Measurements from ENCODE around the gene TMEM88. TPM values are rescaled to one million over a fixed set of nuclear protein-coding genes. Genes with fewer than 3 reads are reported as not detected.

The TMEM88 gene
- total RNA-seq, 1 experiment from 2014 or later, result not detected

DNA sequence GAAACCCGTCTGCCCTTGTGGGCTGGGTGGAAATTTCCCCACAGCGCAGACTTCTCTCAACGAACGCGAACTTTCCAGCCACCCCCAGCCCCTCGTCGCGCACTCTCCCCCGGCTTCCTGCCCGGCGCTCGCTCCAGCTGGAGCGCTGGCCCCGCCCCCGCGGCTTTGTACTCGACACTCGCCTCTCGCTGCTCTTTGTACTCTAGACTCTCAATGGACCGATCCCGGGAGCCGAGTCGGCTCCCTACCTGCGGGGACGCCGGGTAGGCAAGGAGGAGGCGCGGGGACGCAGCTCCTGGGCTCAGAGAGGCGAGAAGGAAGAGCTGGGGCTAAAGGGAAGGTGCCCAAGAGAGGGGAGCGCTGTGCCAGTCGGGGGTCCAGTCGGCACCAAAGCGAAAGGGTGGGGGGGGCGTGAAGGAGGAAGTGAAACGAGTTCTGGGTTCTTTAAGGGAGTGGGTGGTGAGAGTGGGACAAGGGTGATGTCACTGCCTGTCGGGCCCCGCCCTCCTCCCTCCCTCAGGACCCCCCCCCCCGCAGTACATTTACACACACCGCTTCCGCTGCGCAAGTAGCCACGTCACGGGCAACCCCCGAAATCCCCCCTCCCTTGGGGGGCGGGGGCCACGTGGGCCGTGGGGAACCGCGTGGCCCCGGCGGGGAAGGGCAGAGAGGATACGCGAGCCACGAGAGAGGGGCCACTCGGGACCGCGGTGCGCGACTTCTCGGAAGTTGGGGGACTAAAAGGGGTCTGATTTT lies 11.2 kb upstream of the TMEM88 start:
- DNase-seq (ENCODE audit: low spot score), result peak; percentile 66

DNA sequence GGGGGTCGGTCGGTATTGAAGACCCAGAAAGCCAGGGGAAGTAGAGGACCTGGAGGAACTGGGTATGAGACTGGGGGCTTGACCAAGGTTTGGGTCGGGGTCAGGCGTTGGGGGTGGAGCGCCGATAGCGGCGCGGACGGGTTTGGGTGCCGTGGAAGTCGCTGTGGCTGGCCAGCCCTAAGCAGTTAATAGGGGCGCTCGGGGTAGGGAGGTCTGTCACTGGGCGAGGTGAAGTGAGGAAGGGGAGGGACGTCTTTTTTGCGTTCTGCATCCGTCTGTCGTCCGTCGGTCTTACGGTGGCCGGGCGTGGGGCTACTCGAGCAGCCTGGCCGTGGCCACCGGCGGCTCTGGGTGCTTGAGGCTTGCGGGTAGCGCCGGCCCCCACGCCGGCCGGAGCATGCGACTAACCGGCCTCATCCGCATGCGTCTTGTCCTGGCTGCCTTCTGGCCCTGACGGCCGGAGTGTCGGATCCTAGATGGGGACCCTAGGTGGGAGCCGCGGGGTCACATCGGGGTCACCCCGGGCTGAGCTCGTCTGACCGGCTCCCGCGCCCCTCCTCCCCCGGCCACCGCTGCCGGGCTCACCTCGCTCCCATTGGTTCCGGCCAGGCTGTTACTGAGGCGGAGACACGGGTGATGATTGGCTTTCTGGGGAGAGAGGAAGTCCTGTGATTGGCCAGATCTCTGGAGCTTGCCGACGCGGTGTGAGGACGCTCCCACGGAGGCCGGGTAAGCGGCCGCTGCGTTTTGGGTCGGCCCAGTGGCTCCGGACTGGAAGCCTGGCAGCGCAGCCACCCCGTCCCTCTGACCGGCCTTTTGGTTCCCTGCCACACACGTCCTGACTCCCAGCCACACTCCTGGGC lies 10.3 kb upstream of the TMEM88 start:
- DNase-seq (ENCODE audit: low spot score), result peak; percentile 88

DNA sequence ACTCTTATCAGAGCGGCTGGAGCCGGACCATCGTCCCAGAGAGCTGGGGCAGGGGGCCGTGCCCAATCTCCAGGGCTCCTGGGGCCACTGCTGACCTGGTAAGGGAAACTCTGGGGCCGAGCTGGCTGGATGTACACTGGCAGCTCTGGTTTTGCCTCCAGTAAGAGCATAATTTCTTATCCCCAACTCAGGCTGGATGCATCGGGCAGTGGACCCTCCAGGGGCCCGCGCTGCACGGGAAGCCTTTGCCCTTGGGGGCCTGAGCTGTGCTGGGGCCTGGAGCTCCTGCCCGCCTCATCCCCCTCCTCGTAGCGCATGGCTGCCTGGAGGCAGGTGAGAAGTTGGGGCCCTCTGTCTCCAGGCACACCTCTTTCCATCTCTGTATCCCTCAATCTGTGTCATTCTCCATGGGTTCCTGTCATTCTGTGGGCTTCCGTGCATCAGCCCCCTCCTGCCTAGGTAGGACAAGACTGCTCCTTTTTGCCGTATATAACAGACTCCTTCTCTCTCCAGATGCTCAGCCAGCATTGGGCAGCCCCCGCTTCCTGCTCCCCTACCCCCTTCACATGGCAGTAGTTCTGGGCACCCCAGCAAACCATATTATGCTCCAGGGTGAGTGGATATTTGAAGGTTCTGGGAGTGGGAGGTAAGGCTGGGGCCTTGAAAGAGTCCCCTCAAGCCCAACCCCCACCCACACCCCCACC lies 9.4 kb upstream of the TMEM88 start:
- DNase-seq (ENCODE audit: low spot score), result no peak

DNA sequence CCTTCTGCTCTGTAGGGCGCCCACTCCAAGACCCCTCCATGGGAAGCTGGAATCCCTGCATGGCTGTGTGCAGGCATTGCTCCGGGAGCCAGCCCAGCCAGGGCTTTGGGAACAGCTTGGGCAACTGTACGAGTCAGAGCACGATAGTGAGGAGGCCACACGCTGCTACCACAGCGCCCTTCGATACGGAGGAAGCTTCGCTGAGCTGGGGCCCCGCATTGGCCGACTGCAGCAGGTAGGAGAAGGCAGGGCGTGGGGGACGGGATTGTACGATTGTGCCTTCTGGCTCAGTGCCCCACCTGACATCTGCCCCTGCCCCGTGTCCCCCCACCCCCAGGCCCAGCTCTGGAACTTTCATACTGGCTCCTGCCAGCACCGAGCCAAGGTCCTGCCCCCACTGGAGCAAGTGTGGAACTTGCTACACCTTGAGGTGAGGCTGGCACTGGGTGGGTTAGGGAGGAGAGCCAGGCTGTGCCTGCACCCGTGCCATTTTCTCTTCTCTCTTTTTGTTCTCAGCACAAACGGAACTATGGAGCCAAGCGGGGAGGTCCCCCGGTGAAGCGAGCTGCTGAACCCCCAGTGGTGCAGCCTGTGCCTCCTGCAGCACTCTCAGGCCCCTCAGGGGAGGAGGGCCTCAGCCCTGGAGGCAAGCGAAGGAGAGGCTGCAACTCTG lies 8.7 kb upstream of the TMEM88 start:
- no peak for DNase-seq (ENCODE audit: low spot score)

DNA sequence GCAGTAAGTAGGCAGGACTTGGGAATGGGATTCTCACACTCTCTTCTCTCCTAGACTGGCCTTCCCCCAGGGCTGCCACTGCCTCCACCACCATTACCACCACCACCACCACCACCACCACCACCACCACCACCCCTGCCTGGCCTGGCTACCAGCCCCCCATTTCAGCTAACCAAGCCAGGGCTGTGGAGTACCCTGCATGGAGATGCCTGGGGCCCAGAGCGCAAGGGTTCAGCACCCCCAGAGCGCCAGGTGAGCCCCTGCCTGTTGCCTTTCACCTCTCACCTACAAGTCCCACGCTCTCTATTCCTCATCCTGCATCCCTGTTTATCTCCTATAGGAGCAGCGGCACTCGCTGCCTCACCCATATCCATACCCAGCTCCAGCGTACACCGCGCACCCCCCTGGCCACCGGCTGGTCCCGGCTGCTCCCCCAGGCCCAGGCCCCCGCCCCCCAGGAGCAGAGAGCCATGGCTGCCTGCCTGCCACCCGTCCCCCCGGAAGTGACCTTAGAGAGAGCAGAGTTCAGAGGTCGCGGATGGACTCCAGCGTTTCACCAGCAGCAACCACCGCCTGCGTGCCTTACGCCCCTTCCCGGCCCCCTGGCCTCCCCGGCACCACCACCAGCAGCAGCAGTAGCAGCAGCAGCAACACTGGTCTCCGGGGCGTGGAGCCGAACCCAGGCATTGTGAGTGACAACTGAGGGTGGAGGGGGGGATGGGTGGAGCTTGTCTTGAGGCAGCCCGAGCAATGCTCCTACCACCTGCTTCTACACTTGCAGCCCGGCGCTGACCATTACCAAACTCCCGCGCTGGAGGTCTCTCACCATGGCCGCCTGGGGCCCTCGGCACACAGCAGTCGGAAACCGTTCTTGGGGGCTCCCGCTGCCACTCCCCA lies 7.9 kb upstream of the TMEM88 start:
- no peak for DNase-seq (ENCODE audit: low spot score)

DNA sequence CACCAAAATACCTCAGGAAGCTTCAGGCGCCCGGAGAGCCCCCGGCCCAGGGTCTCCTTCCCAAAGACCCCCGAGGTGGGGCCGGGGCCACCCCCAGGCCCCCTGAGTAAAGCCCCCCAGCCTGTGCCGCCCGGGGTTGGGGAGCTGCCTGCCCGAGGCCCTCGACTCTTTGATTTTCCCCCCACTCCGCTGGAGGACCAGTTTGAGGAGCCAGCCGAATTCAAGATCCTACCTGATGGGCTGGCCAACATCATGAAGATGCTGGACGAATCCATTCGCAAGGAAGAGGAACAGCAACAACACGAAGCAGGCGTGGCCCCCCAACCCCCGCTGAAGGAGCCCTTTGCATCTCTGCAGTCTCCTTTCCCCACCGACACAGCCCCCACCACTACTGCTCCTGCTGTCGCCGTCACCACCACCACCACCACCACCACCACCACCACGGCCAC lies 6.7 kb upstream of the TMEM88 start:
- DNase-seq (ENCODE audit: low spot score), result no peak

DNA sequence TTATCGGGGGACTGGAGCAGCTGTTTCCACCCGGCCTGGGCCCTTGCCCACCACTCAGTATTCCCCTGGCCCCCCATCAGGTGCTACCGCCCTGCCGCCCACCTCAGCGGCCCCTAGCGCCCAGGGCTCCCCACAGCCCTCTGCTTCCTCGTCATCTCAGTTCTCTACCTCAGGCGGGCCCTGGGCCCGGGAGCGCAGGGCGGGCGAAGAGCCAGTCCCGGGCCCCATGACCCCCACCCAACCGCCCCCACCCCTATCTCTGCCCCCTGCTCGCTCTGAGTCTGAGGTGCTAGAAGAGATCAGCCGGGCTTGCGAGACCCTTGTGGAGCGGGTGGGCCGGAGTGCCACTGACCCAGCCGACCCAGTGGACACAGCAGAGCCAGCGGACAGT lies 6.1 kb upstream of the TMEM88 start:
- no peak for DNase-seq (ENCODE audit: low spot score)

DNA sequence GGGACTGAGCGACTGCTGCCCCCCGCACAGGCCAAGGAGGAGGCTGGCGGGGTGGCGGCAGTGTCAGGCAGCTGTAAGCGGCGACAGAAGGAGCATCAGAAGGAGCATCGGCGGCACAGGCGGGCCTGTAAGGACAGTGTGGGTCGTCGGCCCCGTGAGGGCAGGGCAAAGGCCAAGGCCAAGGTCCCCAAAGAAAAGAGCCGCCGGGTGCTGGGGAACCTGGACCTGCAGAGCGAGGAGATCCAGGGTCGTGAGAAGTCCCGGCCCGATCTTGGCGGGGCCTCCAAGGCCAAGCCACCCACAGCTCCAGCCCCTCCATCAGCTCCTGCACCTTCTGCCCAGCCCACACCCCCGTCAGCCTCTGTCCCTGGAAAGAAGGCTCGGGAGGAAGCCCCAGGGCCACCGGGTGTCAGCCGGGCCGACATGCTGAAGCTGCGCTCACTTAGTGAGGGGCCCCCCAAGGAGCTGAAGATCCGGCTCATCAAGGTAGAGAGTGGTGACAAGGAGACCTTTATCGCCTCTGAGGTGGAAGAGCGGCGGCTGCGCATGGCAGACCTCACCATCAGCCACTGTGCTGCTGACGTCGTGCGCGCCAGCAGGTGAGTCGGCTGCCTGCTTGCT lies 5.6 kb upstream of the TMEM88 start:
- no peak for DNase-seq (ENCODE audit: low spot score)

DNA sequence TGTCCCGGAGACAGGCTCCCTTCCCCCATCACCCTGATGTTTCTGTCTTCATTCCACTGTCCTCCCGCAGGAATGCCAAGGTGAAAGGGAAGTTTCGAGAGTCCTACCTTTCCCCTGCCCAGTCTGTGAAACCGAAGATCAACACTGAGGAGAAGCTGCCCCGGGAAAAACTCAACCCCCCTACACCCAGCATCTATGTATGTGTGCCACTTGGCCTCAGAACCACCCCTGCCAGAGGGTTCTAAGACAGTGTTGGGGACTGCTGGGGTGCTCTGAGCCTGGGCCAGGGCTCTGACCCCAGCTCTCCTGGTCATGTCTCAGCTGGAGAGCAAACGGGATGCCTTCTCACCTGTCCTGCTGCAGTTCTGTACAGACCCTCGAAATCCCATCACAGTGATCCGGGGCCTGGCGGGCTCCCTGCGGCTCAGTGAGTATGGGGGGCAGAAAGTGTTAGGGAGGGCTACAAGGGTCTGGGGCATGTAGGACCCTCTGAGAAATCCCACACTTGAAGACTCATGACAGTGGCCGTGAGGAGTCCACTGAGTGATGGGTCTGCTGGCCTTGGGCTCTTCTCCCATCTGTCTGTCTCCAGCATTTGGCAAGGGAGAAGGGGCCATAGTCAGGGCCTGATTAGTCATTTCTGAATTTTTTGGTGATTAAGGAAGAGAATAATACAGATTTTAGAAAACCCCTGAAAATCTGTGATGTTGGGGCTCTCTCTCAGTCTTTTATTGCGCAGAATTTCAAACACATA lies 4.9 kb upstream of the TMEM88 start:
- no peak for DNase-seq (ENCODE audit: low spot score)

DNA sequence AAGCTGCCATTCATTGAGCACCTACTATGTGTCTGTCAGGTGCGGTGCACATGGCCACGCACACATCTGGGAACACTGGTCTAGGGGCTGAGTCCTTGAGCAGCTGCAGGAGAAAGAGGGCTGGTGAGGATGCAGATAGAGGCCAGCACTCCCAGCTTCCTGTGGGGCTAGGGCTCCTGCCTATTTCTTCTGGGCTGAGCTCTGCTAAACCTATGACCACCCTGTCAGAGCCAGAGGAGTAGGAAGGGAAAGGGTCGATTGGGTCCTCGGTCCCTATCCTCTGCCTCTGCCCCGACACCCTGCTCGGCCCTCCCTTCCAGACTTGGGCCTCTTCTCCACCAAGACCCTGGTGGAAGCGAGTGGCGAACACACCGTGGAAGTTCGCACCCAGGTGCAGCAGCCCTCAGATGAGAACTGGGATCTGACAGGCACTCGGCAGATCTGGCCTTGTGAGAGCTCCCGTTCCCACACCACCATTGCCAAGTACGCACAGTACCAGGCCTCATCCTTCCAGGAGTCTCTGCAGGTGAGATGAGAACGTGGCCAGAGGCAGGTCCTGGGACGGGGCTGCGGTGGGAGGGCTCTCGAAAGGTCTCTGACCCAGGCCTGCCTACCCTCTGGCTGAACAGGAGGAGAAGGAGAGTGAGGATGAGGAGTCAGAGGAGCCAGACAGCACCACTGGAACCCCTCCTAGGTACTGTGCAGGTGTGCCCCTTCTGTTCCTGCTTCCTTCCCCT lies 4.0 kb upstream of the TMEM88 start:
- no peak for DNase-seq (ENCODE audit: low spot score)

DNA sequence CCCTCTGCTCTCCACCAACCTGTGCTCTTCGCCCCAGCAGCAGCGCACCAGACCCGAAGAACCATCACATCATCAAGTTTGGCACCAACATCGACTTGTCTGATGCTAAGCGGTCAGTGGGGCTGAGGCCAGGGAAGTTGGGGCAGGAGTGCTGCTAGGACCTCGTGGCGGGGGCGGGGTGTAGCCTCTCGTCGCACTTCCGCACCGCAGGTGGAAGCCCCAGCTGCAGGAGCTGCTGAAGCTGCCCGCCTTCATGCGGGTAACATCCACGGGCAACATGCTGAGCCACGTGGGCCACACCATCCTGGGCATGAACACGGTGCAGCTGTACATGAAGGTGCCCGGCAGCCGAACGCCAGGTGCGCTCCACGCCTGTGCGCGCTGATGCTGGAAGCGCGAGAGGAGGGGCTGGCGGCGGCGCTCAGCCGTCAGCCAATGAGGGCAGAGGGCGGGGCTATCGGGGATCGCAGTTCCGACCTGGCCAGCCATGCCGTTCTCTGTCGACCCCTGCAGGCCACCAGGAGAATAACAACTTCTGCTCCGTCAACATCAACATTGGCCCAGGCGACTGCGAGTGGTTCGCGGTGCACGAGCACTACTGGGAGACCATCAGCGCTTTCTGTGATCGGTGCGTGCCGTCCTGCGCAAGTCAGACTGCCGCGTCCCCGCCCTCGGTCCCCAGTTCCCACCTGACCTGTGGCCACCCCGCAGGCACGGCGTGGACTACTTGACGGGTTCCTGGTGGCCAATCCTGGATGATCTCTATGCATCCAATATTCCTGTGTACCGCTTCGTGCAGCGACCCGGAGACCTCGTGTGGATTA lies 3.2 kb upstream of the TMEM88 start:
- DNase-seq (ENCODE audit: low spot score), result no peak

DNA sequence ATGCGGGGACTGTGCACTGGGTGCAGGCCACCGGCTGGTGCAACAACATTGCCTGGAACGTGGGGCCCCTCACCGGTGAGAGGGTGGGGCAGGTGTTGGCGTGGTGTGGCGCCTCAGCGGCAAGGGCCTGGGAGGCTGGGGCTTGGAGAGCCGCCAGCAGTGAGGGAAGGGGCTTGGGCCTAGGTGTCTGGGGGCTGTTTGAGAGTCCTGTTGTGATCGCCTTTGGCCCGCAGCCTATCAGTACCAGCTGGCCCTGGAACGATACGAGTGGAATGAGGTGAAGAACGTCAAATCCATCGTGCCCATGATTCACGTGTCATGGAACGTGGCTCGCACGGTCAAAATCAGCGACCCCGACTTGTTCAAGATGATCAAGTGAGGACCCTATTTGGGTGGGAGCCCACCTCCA lies 2.6 kb upstream of the TMEM88 start:
- no peak for DNase-seq (ENCODE audit: low spot score)

DNA sequence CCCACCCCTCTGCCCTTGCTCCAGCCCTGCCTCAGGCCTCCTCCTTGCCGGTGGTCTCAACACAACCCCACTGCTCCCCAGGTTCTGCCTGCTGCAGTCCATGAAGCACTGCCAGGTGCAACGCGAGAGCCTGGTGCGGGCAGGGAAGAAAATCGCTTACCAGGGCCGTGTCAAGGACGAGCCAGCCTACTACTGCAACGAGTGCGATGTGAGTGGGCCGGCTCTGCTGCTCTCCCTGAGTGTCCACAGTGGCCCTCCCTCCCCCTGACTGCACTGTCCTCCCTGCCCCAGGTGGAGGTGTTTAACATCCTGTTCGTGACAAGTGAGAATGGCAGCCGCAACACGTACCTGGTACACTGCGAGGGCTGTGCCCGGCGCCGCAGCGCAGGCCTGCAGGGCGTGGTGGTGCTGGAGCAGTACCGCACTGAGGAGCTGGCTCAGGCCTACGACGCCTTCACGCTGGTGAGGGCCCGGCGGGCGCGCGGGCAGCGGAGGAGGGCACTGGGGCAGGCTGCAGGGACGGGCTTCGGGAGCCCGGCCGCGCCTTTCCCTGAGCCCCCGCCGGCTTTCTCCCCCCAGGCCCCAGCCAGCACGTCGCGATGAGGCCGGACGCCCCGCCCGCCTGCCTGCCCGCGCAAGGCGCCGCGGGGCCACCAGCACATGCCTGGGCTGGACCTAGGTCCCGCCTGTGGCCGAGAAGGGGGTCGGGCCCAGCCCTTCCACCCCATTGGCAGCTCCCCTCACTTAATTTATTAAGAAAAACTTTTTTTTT lies 1.8 kb upstream of the TMEM88 start:
- no peak for DNase-seq (ENCODE audit: low spot score)

DNA sequence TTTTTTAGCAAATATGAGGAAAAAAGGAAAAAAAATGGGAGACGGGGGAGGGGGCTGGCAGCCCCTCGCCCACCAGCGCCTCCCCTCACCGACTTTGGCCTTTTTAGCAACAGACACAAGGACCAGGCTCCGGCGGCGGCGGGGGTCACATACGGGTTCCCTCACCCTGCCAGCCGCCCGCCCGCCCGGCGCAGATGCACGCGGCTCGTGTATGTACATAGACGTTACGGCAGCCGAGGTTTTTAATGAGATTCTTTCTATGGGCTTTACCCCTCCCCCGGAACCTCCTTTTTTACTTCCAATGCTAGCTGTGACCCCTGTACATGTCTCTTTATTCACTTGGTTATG lies 1.2 kb upstream of the TMEM88 start:
- DNase-seq (ENCODE audit: low spot score), result no peak

DNA sequence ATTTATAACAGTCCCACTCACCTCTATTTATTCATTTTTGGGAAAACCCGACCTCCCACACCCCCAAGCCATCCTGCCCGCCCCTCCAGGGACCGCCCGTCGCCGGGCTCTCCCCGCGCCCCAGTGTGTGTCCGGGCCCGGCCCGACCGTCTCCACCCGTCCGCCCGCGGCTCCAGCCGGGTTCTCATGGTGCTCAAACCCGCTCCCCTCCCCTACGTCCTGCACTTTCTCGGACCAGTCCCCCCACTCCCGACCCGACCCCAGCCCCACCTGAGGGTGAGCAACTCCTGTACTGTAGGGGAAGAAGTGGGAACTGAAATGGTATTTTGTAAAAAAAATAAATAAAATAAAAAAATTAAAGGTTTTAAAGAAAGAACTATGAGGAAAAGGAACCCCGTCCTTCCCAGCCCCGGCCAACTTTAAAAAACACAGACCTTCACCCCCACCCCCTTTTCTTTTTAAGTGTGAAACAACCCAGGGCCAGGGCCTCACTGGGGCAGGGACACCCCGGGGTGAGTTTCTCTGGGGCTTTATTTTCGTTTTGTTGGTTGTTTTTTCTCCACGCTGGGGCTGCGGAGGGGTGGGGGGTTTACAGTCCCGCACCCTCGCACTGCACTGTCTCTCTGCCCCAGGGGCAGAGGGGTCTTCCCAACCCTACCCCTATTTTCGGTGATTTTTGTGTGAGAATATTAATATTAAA lies 638 bp upstream of the TMEM88 start:
- no peak for DNase-seq (ENCODE audit: low spot score)

DNA sequence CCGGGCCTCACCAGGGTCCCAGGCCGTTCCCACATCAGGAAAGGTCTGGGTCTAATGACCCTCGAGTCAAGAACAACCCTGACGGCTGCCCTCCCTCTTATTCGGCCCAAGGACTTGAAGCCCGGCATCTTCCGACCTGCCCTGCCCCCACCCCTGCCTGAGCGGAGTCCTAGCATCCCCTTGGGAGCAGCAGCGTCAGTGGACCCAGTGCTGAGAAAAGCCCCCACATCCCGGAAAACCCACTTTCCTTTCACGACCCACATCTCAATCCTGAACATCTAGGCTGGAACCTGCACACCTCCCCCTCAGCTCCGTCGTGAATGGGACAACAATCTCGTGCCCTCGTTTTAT lies 769 bp downstream of the TMEM88 start:
- no peak for DNase-seq (ENCODE audit: low spot score)

Data from H4 (cell line).